BE2C (cell line): ENCODE results near the gene PROX2.
A peak's percentile ranks its signal among the peaks of the same experiment; 100 is the strongest.

ENCODE experiments used
- DNase-seq: peaks from one replicate; pipeline ENCODE4 v3.0.0-alpha.2; 2020
- H3K27me3 ChIP-seq: fragments of 250-450 bp; sonication (Bioruptor Pico); 2 replicates; pipeline ENCODE4 v1.5.1; 2020; ENCODE audit warnings: mild to moderate bottlenecking
- H3K36me3 ChIP-seq: fragments of 250-450 bp; sonication (Bioruptor Pico); 2 replicates; pipeline ENCODE4 v1.5.1; 2020; ENCODE audit warnings: mild to moderate bottlenecking
- H3K4me1 ChIP-seq: fragments of 250-450 bp; sonication (Bioruptor Pico); 2 replicates; pipeline ENCODE4 v1.5.1; 2020
- H3K4me3 ChIP-seq: 2 replicates; pipeline ENCODE4 v1.5.1; 2011; ENCODE audit warnings: low read depth, low read length
- H3K9me3 ChIP-seq: fragments of 250-450 bp; sonication (Bioruptor Pico); 2 replicates; pipeline ENCODE4 v1.5.1; 2020
- CTCF ChIP-seq: IDR thresholded peaks from 2 replicates; pipeline ENCODE4 v1.5.1; 2012; ENCODE audit warnings: mild to moderate bottlenecking, low read depth, low read length

PROX2 gene

GRCh38 chr14:74906925-74907521 is 31.1 kb upstream of the PROX2 start:
- Histone ChIP-seq H3K27me3 (no peaks in the 10 kb centered on the region), H3K9me3 (no peaks in the 10 kb centered on the region), H3K4me1 (peaks cover 12% of the 10 kb centered on the region), H3K36me3 (peaks cover 34% of the 10 kb centered on the region), H3K4me3 (no peak overlapping the region)
- TF ChIP-seq CTCF, result peak; percentile 39
- DNase-seq, result no peak

- DNase-seq, result peak; percentile 84
- H3K36me3 ChIP-seq, result peaks cover 48% of the 10 kb centered on the region
- H3K4me3 ChIP-seq, result no peak overlapping the region
- no peaks in the 10 kb centered on the region for H3K27me3 ChIP-seq
- H3K9me3 ChIP-seq, result no peaks in the 10 kb centered on the region
- TF ChIP-seq CTCF, result peak; percentile 96
- H3K4me1 ChIP-seq, result peaks cover 12% of the 10 kb centered on the region
These were observed 29.7 kb upstream of the PROX2 start for GRCh38 chr14:74905595-74906142.

GRCh38 chr14:74904635-74905503 is 28.9 kb upstream of the PROX2 start:
- no peaks in the 10 kb centered on the region for H3K27me3 ChIP-seq
- H3K4me3 ChIP-seq, result no peak overlapping the region
- H3K9me3 ChIP-seq, result no peaks in the 10 kb centered on the region
- no peak for DNase-seq
- peaks cover 56% of the 10 kb centered on the region for H3K36me3 ChIP-seq
- no peak for TF ChIP-seq CTCF
- peaks cover 12% of the 10 kb centered on the region for H3K4me1 ChIP-seq

- Histone ChIP-seq H3K4me3 (no peak overlapping the region), H3K36me3 (peaks cover 73% of the 10 kb centered on the region), H3K4me1 (peaks cover 12% of the 10 kb centered on the region), H3K27me3 (no peaks in the 10 kb centered on the region), H3K9me3 (no peaks in the 10 kb centered on the region)
- no peak for TF ChIP-seq CTCF
- no peak for DNase-seq
These were observed 27.2 kb upstream of the PROX2 start for GRCh38 chr14:74902941-74903705.

- Histone ChIP-seq H3K36me3 (peaks cover 93% of the 10 kb centered on the region), H3K27me3 (no peaks in the 10 kb centered on the region), H3K4me1 (no peaks in the 10 kb centered on the region), H3K9me3 (no peaks in the 10 kb centered on the region), H3K4me3 (no peak overlapping the region)
- no peak for TF ChIP-seq CTCF
- DNase-seq, result no peak
These were observed 22.7 kb upstream of the PROX2 start for GRCh38 chr14:74898694-74899093.
